Cardiac muscle cell (in vitro differentiated cells and primary cell): Measurements from ENCODE around the gene SDR42E1. TPM values are rescaled to one million over a fixed set of nuclear protein-coding genes. Genes with fewer than 3 reads are reported as not detected.

Experiments
- DNase-seq, 2 donors: peaks; one replicate each; pipeline versions ENCODE4 v3.0.0 to v3.0.0-alpha.2; 2010 to 2017; ENCODE audit warnings: low read depth in 1 of 2, low spot score in 1 of 2
- H3K27ac ChIP-seq: fragments of 200-600 bp; sonication (generic); 2 replicates; pipeline ENCODE4 v1.5.1; 2016
- H3K27me3 ChIP-seq: fragments of 200-600 bp; sonication (generic); 2 replicates; pipeline ENCODE4 v1.6.0; 2016; ENCODE audit warnings: control low read depth
- H3K36me3 ChIP-seq: fragments of 200-600 bp; sonication (generic); 2 replicates; pipeline ENCODE4 v1.5.1; 2016; ENCODE audit warnings: control low read depth
- H3K4me1 ChIP-seq: fragments of 200-600 bp; sonication (generic); 2 replicates; pipeline ENCODE4 v1.8.1; 2017; ENCODE audit warnings: low read depth, mild to moderate bottlenecking, mixed run types
- H3K4me3 ChIP-seq: fragments of 200-600 bp; sonication (generic); 2 replicates; pipeline ENCODE4 v1.5.1; 2016; ENCODE audit warnings: mild to moderate bottlenecking
- H3K9me3 ChIP-seq: fragments of 200-600 bp; sonication (generic); 2 replicates; pipeline ENCODE4 v1.5.1; 2017; ENCODE audit warnings: low read depth, mild to moderate bottlenecking, control low read depth
- CTCF ChIP-seq: IDR thresholded peaks from 2 replicates; pipeline ENCODE4 v1.5.1; 2012; ENCODE audit warnings: low read depth, mild to moderate bottlenecking, low read length
- polyA plus RNA-seq: library from polyadenylated mRNA; unstranded; fragments of >200 nt; fragmentation: Nextera tagmentation; extraction: Ambion mirVana; gene quantifications from 2 replicates; pipeline ENCODE4 v1.2.1, GENCODE V29; 2016
- total RNA-seq: library from RNA; depleted of rRNA; stranded (reverse); fragments of >200 nt; gene quantifications from 2 replicates; pipeline ENCODE4 v1.2.3, GENCODE V29; 2016

Gene SDR42E1
- total and polyA plus RNA-seq, 2 experiments from 2014 or later: 0.03 TPM; not detected in 1

GRCh38 chr16:82020051-82020450 lies 8.8 kb upstream of the SDR42E1 start:
- Histone ChIP-seq H3K27ac (no peak overlapping the region), H3K36me3 (no peaks in the 10 kb centered on the region), H3K4me3 (no peak overlapping the region), H3K27me3 (no peaks in the 10 kb centered on the region), H3K4me1 (no peaks in the 10 kb centered on the region), H3K9me3 (no peaks in the 10 kb centered on the region)
- no peak for DNase-seq
- TF ChIP-seq CTCF: no peak

- no peaks in the 10 kb centered on the region for H3K27me3 ChIP-seq
- no peak overlapping the region for H3K27ac ChIP-seq
- no peak for DNase-seq
- no peak for TF ChIP-seq CTCF
- no peak overlapping the region for H3K4me3 ChIP-seq
- no peaks in the 10 kb centered on the region for H3K4me1 ChIP-seq
- no peaks in the 10 kb centered on the region for H3K36me3 ChIP-seq
- no peaks in the 10 kb centered on the region for H3K9me3 ChIP-seq
These were observed 8.3 kb upstream of the SDR42E1 start for GRCh38 chr16:82019535-82019934.

GRCh38 chr16:82017911-82018568 lies 6.8 kb upstream of the SDR42E1 start:
- DNase-seq: no peak
- TF ChIP-seq CTCF: no peak
- H3K27me3 ChIP-seq: no peaks in the 10 kb centered on the region

GRCh38 chr16:82016964-82017363 lies 5.7 kb upstream of the SDR42E1 start:
- Histone ChIP-seq H3K4me3 (no peak overlapping the region), H3K9me3 (no peaks in the 10 kb centered on the region), H3K36me3 (no peaks in the 10 kb centered on the region), H3K27me3 (no peaks in the 10 kb centered on the region), H3K27ac (no peak overlapping the region), H3K4me1 (no peaks in the 10 kb centered on the region)
- no peak for TF ChIP-seq CTCF
- peak in 1 of 2 donors; percentile 74 for DNase-seq

More at GRCh38 chr16:82017911-82018568, 6.8 kb upstream of the SDR42E1 start:
- no peak overlapping the region for H3K4me3 ChIP-seq
- H3K27ac ChIP-seq: no peak overlapping the region
- H3K36me3 ChIP-seq: no peaks in the 10 kb centered on the region
- H3K4me1 ChIP-seq: no peaks in the 10 kb centered on the region
- H3K9me3 ChIP-seq: no peaks in the 10 kb centered on the region

- TF ChIP-seq CTCF: peak; percentile 45
- H3K27ac ChIP-seq: no peak overlapping the region
- peak in 1 of 2 donors; percentile 66 for DNase-seq
- no peaks in the 10 kb centered on the region for H3K36me3 ChIP-seq
- no peaks in the 10 kb centered on the region for H3K9me3 ChIP-seq
- no peak overlapping the region for H3K4me3 ChIP-seq
- no peaks in the 10 kb centered on the region for H3K27me3 ChIP-seq
- no peaks in the 10 kb centered on the region for H3K4me1 ChIP-seq
These were observed 5.0 kb upstream of the SDR42E1 start for GRCh38 chr16:82016263-82016662.
